H1 (cell line): ENCODE data around the gene HDHD5. TPM values are rescaled to one million over a fixed set of nuclear protein-coding genes. Genes with fewer than 3 reads are reported as not detected.

ENCODE experiments used
- BACH1 ChIP-seq: IDR thresholded peaks from 2 replicates; pipeline ENCODE4 v1.6.1; 2012; ENCODE audit warnings: low read length, improper control_type of control experiment
- EZH2 ChIP-seq: fragments of 200-600 bp; sonication (generic); IDR thresholded peaks from 2 replicates; pipeline ENCODE4 v1.7.1; 2012; ENCODE audit warnings: low read depth, mild to moderate bottlenecking, moderate library complexity, low read length, inconsistent platforms; ENCODE audit not compliant: severe bottlenecking
- GABPA ChIP-seq: IDR thresholded peaks from 2 replicates; pipeline ENCODE4 v1.6.1; 2011; ENCODE audit warnings: mild to moderate bottlenecking, low read length, moderate library complexity, borderline replicate concordance; ENCODE audit not compliant: insufficient read depth
- POU5F1 ChIP-seq: IDR thresholded peaks from 2 replicates; pipeline ENCODE4 v1.6.1; 2011; ENCODE audit warnings: low read depth, mild to moderate bottlenecking, low read length, moderate library complexity
- SRF ChIP-seq: IDR thresholded peaks from 2 replicates; pipeline ENCODE4 v1.6.1; 2011; ENCODE audit warnings: mild to moderate bottlenecking, low read depth, low read length, moderate library complexity
- TBP ChIP-seq: IDR thresholded peaks from 2 replicates; pipeline ENCODE4 v1.6.1; 2011; ENCODE audit warnings: low read depth, low read length, improper control_type of control experiment
- polyA plus RNA-seq, 7 experiments: library from polyadenylated mRNA; depleted of rRNA in 3 of 7; stranded (reverse) in 5 of 7; unstranded in 2 of 7; fragments of >200 nt in 5 of 7; fragments of 200-250 nt in 2 of 7; gene quantifications; 1 replicate in 5 of 7; 2 replicates in 1 of 7; 4 replicates in 1 of 7; pipeline versions ENCODE4 v1.2.1 to v1.2.3, GENCODE V29; 2011 to 2013; ENCODE audit warnings: missing spikeins in 2 of 7, mixed read lengths in 2 of 7
- total RNA-seq: library from RNA; stranded (reverse); fragmentation: NEBNext Ultra II Directional; extraction: Animal tissue kit (Norgen Biotek cat#: 25700); gene quantifications from 2 replicates; pipeline ENCODE4 v1.2.1, GENCODE V29; 2021
- TF ChIP-seq, protein P1 (sequence below): fragments of 300-600 bp; sonication (generic); IDR thresholded peaks from 2 replicates; pipeline ENCODE4 v1.7.1; 2012; ENCODE audit warnings: low read length, moderate library complexity, mild to moderate bottlenecking, inconsistent platforms; ENCODE audit not compliant: insufficient replicate concordance
- TF ChIP-seq, protein P2 (sequence below): IDR thresholded peaks from 2 replicates; pipeline ENCODE4 v1.6.1; 2012; ENCODE audit warnings: low read length, inconsistent platforms

The HDHD5 gene
- total and polyA plus RNA-seq, 2 of the 8 experiments (the other 6 are each of a cell fraction or from before 2014, with no cell fraction given), result 68.3 to 123 TPM

DNA sequence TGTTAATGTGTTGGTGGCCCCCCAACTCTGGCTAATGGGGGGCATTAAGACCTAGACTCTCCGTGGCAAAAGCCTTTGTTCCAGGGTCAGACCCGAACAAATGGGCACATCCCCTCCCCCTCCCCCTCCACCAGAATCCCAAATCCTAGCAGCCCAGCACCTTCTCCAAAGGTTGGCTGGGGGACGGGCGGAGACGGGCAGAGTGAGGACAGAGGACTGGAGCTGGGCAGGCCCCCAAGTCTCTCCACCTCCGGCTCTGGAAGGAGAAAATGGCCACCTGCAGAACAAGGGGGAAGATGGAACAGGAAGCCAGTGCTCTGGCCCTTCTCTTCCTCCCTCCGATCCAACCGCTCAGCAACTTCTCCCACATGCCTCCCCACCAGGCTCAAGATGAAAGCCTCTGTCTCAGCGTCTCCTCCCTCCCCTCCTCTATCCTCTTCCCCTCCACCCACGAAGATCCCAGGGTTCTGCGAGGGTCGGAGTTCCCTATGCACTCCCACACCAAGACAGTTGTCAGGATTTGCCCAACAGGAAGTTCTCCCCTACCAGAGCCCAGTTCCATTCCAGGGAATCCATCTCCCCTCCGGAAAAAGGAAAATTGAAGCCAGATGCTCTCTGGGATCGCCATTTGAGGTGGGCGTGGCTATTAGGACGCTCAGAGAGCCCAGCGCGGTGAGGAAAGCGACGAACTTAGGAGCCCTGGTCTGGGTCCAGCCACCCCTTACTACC lies 40.1 kb upstream of the HDHD5 start (continued):
- TF ChIP-seq, protein P1, sequence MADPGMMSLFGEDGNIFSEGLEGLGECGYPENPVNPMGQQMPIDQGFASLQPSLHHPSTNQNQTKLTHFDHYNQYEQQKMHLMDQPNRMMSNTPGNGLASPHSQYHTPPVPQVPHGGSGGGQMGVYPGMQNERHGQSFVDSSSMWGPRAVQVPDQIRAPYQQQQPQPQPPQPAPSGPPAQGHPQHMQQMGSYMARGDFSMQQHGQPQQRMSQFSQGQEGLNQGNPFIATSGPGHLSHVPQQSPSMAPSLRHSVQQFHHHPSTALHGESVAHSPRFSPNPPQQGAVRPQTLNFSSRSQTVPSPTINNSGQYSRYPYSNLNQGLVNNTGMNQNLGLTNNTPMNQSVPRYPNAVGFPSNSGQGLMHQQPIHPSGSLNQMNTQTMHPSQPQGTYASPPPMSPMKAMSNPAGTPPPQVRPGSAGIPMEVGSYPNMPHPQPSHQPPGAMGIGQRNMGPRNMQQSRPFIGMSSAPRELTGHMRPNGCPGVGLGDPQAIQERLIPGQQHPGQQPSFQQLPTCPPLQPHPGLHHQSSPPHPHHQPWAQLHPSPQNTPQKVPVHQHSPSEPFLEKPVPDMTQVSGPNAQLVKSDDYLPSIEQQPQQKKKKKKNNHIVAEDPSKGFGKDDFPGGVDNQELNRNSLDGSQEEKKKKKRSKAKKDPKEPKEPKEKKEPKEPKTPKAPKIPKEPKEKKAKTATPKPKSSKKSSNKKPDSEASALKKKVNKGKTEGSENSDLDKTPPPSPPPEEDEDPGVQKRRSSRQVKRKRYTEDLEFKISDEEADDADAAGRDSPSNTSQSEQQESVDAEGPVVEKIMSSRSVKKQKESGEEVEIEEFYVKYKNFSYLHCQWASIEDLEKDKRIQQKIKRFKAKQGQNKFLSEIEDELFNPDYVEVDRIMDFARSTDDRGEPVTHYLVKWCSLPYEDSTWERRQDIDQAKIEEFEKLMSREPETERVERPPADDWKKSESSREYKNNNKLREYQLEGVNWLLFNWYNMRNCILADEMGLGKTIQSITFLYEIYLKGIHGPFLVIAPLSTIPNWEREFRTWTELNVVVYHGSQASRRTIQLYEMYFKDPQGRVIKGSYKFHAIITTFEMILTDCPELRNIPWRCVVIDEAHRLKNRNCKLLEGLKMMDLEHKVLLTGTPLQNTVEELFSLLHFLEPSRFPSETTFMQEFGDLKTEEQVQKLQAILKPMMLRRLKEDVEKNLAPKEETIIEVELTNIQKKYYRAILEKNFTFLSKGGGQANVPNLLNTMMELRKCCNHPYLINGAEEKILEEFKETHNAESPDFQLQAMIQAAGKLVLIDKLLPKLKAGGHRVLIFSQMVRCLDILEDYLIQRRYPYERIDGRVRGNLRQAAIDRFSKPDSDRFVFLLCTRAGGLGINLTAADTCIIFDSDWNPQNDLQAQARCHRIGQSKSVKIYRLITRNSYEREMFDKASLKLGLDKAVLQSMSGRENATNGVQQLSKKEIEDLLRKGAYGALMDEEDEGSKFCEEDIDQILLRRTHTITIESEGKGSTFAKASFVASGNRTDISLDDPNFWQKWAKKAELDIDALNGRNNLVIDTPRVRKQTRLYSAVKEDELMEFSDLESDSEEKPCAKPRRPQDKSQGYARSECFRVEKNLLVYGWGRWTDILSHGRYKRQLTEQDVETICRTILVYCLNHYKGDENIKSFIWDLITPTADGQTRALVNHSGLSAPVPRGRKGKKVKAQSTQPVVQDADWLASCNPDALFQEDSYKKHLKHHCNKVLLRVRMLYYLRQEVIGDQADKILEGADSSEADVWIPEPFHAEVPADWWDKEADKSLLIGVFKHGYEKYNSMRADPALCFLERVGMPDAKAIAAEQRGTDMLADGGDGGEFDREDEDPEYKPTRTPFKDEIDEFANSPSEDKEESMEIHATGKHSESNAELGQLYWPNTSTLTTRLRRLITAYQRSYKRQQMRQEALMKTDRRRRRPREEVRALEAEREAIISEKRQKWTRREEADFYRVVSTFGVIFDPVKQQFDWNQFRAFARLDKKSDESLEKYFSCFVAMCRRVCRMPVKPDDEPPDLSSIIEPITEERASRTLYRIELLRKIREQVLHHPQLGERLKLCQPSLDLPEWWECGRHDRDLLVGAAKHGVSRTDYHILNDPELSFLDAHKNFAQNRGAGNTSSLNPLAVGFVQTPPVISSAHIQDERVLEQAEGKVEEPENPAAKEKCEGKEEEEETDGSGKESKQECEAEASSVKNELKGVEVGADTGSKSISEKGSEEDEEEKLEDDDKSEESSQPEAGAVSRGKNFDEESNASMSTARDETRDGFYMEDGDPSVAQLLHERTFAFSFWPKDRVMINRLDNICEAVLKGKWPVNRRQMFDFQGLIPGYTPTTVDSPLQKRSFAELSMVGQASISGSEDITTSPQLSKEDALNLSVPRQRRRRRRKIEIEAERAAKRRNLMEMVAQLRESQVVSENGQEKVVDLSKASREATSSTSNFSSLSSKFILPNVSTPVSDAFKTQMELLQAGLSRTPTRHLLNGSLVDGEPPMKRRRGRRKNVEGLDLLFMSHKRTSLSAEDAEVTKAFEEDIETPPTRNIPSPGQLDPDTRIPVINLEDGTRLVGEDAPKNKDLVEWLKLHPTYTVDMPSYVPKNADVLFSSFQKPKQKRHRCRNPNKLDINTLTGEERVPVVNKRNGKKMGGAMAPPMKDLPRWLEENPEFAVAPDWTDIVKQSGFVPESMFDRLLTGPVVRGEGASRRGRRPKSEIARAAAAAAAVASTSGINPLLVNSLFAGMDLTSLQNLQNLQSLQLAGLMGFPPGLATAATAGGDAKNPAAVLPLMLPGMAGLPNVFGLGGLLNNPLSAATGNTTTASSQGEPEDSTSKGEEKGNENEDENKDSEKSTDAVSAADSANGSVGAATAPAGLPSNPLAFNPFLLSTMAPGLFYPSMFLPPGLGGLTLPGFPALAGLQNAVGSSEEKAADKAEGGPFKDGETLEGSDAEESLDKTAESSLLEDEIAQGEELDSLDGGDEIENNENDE, result no peak
- TF ChIP-seq EZH2 (no peak), TBP (no peak; the same call in 1 of the 2 replicates), SRF (no peak), GABPA (no peak), BACH1 (0 out of 2 replicates have a peak, but pooled peaks have one; percentile 11), POU5F1 (no peak)
- TF ChIP-seq, protein P2, sequence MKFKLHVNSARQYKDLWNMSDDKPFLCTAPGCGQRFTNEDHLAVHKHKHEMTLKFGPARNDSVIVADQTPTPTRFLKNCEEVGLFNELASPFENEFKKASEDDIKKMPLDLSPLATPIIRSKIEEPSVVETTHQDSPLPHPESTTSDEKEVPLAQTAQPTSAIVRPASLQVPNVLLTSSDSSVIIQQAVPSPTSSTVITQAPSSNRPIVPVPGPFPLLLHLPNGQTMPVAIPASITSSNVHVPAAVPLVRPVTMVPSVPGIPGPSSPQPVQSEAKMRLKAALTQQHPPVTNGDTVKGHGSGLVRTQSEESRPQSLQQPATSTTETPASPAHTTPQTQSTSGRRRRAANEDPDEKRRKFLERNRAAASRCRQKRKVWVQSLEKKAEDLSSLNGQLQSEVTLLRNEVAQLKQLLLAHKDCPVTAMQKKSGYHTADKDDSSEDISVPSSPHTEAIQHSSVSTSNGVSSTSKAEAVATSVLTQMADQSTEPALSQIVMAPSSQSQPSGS, result no peak
